ENCODE results near the gene MZF1. TPM values are rescaled to one million over a fixed set of nuclear protein-coding genes. Genes with fewer than 3 reads are reported as not detected.

Gene MZF1
- total and polyA plus RNA-seq, 2 donors (not counting 3 experiments of a cell fraction or from before 2014, with no cell fraction given) = 26.4 to 30.8 TPM

- Histone ChIP-seq H3K4me1 (ENCODE audit: control insufficient read depth, extremely low read depth, insufficient read depth, low read length) (peaks cover 16% of the 10 kb centered on the region), H3K27me3 (ENCODE audit: control insufficient read depth in 2 of 2, insufficient read depth in 2 of 2, low read length in 2 of 2) (no peaks in the 10 kb centered on the region), H3K9me3 (replicated peaks; ENCODE audit: control insufficient read depth, insufficient read depth, low read length) (no peaks in the 10 kb centered on the region), H3K36me3 (ENCODE audit: control insufficient read depth in 2 of 2, extremely low read depth in 1 of 2, insufficient read depth in 2 of 2, low read length in 2 of 2) (peaks cover 0 to 9% of the 10 kb centered on the region in 2 experiments), H3K9ac (replicated peaks; ENCODE audit: extremely low read depth, insufficient read depth, low read length) (no peak overlapping the region), H3K4me3 (replicated peaks in 1 of 3; ENCODE audit: insufficient read depth in 1 of 3, low read depth in 1 of 3, low read length in 3 of 3) (no peak overlapping the region), H2AFZ (ENCODE audit: low read depth, low read length) (no peak overlapping the region), H3K9me1 (replicated peaks; ENCODE audit: control insufficient read depth, extremely low read depth, insufficient read depth, low read length) (no peaks in the 10 kb centered on the region), H3K79me2 (ENCODE audit: control insufficient read depth, insufficient read depth, low read length) (peaks cover 3% of the 10 kb centered on the region), H3K4me2 (ENCODE audit: insufficient read depth, low read length) (no peak overlapping the region), H3K27ac (ENCODE audit: insufficient read depth, low read depth, low read length) (no peak overlapping the region), H4K20me1 (replicated peaks; ENCODE audit: control insufficient read depth, extremely low read depth, insufficient read depth, low read length) (no peaks in the 10 kb centered on the region)
- no peak for DNase-seq (ENCODE audit: low read depth, low spot score)
- no TSS peak for BruUV-seq (replicated peaks)
- FAIRE-seq = no peak
- dilution Hi-C loops (cut with MboI; ENCODE audit: extremely low pct_ligation_motif_present, low sequenced_read_pairs) = no loop called here
- ChIA-PET CTCF (interaction anchor here (1.5 to 1.9 kb wide), 2 partner anchors 18 to 52 kb away, joined by 3 to 8 read pairs; partner anchors contain the start of gene ZBTB45), POLR2A (no interaction called here)
- TF ChIP-seq GATA2 (IDR thresholded peaks at IDR 0.05; ENCODE audit: insufficient read depth, insufficient read length, low read depth, low read length) (no peak), POLR2AphosphoS5 (IDR thresholded peaks at IDR 0.05; ENCODE audit: insufficient read depth, low read depth, low read length) (no peak), FOS (IDR thresholded peaks at IDR 0.05; ENCODE audit: borderline replicate concordance, insufficient read depth, low read length) (no peak), POLR2A (IDR thresholded peaks at IDR 0.05; ENCODE audit: low read depth, low read length) (no peak), JUN (IDR thresholded peaks at IDR 0.05; ENCODE audit: borderline replicate concordance, insufficient read depth, insufficient read length, low read depth) (no peak), MAX (IDR thresholded peaks at IDR 0.05; ENCODE audit: insufficient read depth, insufficient read length) (no peak), MYC (IDR thresholded peaks at IDR 0.05; ENCODE audit: low read depth, low read length) (no peak), EZH2 (IDR thresholded peaks at IDR 0.05; ENCODE audit: borderline replicate concordance, low read depth, low read length, severe bottlenecking) (no peak)
- TF ChIP-seq, protein P1, sequence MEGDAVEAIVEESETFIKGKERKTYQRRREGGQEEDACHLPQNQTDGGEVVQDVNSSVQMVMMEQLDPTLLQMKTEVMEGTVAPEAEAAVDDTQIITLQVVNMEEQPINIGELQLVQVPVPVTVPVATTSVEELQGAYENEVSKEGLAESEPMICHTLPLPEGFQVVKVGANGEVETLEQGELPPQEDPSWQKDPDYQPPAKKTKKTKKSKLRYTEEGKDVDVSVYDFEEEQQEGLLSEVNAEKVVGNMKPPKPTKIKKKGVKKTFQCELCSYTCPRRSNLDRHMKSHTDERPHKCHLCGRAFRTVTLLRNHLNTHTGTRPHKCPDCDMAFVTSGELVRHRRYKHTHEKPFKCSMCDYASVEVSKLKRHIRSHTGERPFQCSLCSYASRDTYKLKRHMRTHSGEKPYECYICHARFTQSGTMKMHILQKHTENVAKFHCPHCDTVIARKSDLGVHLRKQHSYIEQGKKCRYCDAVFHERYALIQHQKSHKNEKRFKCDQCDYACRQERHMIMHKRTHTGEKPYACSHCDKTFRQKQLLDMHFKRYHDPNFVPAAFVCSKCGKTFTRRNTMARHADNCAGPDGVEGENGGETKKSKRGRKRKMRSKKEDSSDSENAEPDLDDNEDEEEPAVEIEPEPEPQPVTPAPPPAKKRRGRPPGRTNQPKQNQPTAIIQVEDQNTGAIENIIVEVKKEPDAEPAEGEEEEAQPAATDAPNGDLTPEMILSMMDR (IDR thresholded peaks at IDR 0.05; ENCODE audit: extremely low read depth in 1 of 2, insufficient read depth in 1 of 2, low read depth in 1 of 2, low read length in 2 of 2) = no peak
- intact Hi-C loops (cut with micrococcal nuclease) = no loop called here
Observed at GRCh38 chr19:58571575-58571947, 1.6 kb downstream of the MZF1 start.
